GM20000 (cell line): ENCODE measurements around the gene C13orf46.
"Not testable (repeated sequence)": the region's sequence is repeated elsewhere in the genome, so short reads cannot be mapped to it uniquely, and the experiment has no call there.

ENCODE experiments used
- DNase-seq: peaks from one replicate; pipeline ENCODE4 v3.0.0; 2012; ENCODE audit warnings: low spot score
- TF ChIP-seq, protein P1 (sequence below): IDR thresholded peaks from 2 replicates; pipeline ENCODE4 v1.5.1; 2012; ENCODE audit warnings: mild to moderate bottlenecking, control low read depth; ENCODE audit errors: extremely low read depth, missing control alignments

The C13orf46 gene

GRCh38 chr13:113973218-113974164 lies at the start of gene C13orf46:
TSS of gene C13orf46 (minus strand) at chr13:113974076. CDS start at chr13:113973997, 79 bp downstream.
- TF ChIP-seq, protein P1, sequence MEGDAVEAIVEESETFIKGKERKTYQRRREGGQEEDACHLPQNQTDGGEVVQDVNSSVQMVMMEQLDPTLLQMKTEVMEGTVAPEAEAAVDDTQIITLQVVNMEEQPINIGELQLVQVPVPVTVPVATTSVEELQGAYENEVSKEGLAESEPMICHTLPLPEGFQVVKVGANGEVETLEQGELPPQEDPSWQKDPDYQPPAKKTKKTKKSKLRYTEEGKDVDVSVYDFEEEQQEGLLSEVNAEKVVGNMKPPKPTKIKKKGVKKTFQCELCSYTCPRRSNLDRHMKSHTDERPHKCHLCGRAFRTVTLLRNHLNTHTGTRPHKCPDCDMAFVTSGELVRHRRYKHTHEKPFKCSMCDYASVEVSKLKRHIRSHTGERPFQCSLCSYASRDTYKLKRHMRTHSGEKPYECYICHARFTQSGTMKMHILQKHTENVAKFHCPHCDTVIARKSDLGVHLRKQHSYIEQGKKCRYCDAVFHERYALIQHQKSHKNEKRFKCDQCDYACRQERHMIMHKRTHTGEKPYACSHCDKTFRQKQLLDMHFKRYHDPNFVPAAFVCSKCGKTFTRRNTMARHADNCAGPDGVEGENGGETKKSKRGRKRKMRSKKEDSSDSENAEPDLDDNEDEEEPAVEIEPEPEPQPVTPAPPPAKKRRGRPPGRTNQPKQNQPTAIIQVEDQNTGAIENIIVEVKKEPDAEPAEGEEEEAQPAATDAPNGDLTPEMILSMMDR = no peak
- no peak for DNase-seq

GRCh38 chr13:114022876-114023275 lies 49.0 kb upstream of the C13orf46 start:
- TF ChIP-seq, protein P1 = no peak
- no peak for DNase-seq

DNA sequence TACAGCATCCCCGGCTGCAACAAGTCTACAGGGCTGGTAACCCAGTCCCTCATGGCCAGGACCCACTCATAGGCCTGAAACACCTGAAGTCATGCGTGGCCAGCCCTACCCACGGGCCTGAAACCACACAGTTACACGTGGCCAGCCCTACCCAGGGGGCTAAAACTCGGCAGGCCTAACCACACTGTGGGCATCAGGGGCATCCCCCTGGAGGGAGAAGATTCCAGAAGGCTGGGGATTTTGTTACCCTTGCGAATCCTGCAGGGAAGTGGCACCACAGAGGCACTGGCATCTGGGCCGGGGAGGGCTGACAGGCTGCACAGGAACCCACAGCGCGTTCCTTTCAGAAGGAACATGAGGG lies 48.4 kb upstream of the C13orf46 start:
- TF ChIP-seq, protein P1 = no peak
- no peak for DNase-seq

GRCh38 chr13:114021464-114022308 lies 47.8 kb upstream of the C13orf46 start:
- no peak for DNase-seq
- TF ChIP-seq, protein P1 = no peak

DNA sequence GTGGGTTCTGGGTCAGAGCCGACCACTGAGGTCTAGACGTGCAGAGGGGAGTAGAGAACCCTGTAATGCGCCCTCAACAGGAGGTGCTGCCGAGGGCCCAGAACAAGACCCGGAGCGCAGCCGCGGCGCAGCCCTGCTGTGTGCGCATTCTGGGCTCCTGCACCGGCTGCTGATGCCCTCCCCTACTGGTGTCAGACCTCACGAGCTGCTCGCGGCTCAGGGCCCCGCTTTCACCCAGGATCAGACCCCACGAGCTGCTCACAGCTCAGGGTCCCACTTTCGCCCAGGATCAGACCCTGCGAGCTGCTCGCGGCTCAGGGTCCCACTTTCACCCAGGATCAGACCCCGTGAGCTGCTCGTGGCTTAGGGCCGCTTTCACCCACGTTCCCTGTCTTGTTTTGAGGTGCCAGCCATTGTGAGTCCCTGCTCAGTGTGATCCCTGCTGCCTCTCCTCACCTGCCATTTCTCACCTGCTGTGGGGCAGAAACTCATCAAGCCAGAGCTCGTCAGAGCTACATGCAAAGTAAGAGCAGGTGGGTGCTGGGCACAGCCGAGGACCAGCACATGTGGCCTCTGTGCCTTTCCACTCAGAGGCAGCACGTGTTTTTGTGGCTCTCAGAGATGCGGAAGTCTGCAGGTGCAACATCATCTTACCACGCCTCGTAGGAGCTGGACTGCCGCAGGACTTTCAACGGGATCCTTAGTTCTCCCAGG lies 47.0 kb upstream of the C13orf46 start:
- no peak for DNase-seq
- TF ChIP-seq, protein P1 = no peak

DNA sequence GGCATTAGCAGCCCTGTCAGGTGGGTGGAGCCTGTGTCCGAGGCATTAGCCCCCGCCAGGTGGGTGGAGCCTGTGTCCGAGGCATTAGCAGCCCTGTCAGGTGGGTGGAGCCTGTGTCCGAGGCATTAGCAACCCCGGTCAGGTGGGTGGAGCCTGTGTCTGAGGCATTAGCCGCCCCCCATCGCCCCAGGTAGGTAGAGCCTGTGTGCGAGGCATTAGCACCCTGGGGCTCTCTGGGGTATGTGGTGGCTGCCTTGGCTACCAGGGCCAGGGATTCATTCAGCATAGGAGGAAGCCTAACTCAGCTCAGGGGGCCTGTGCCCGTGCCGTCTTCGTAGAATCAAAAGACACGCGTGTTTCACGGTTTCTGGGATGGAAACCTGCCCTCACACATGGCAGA lies 46.3 kb upstream of the C13orf46 start:
- not testable (repeated sequence) for DNase-seq

DNA sequence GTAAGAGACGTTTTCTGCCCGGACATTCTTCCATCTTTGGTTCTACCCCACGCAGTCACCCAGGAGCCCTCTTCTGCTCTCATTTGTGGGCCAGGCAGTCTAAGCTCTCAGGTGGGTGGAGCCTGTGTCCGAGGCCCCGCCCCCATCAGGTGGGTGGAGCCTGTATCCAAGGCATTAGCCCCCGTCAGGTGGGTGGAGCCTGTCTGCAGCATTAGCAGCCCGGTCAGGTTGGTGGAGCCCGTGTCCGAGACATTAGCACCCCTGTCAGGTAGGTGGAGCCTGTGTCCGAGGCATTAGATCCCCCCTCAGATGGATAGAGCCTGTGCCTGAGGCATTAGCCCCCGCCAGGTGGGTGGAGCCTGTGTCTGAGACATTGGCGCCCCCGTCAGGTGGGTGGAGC lies 45.5 kb upstream of the C13orf46 start:
- TF ChIP-seq, protein P1 = no peak
- no peak for DNase-seq
